Measurements from ENCODE around the gene CABP7. TPM values are rescaled to one million over a fixed set of nuclear protein-coding genes. Genes with fewer than 3 reads are reported as not detected.

CABP7 gene
- total and polyA plus RNA-seq, 2 of the 8 experiments (the other 6 are each of a cell fraction or from before 2014, with no cell fraction given): 0.20 to 0.36 TPM

GRCh38 chr22:29722587-29722986 lies 2.8 kb downstream of the CABP7 start (continued):
- no peak for TF ChIP-seq JUND (IDR thresholded peaks at IDR 0.05; ENCODE audit: low read length)
- no peak for TF ChIP-seq CHD2 (IDR thresholded peaks at IDR 0.05; ENCODE audit: low read length)
- no peak for TF ChIP-seq SP4 (IDR thresholded peaks at IDR 0.05; ENCODE audit: low read length)
- no peak for TF ChIP-seq CHD7 (IDR thresholded peaks at IDR 0.05; ENCODE audit: insufficient replicate concordance, low read length)
- TF ChIP-seq TCF12 (IDR thresholded peaks at IDR 0.05; ENCODE audit: low read depth, low read length): no peak

All from H1 (cell line).